Mesenchymal stem cell (in vitro differentiated cells and primary cell): Measurements from ENCODE around the gene RFC5.

Source experiments
- DNase-seq: peaks from one replicate; pipeline ENCODE4 v3.0.0-alpha.2; 2013
- H2AFZ ChIP-seq: one replicate; pipeline ENCODE4 v1.6.1; 2013; ENCODE audit warnings: low read depth, mild to moderate bottlenecking, control low read depth, inconsistent platforms, low read length, moderate library complexity
- H2AK5ac ChIP-seq: 2 replicates; pipeline ENCODE4 v1.6.1; 2013; ENCODE audit warnings: low read length, moderate library complexity, mild to moderate bottlenecking, inconsistent platforms; ENCODE audit not compliant: severe bottlenecking
- H2BK120ac ChIP-seq: one replicate; pipeline ENCODE4 v1.6.1; 2013; ENCODE audit warnings: low read depth, mild to moderate bottlenecking, inconsistent platforms, low read length, moderate library complexity
- H2BK12ac ChIP-seq, 2 experiments: one replicate each; pipeline ENCODE4 v1.6.1; 2013; ENCODE audit warnings: inconsistent platforms in 2 of 2, low read length in 2 of 2, mild to moderate bottlenecking in 2 of 2, moderate library complexity in 2 of 2, control low read depth in 1 of 2
- H2BK15ac ChIP-seq: one replicate; pipeline ENCODE4 v1.6.1; 2013; ENCODE audit warnings: mild to moderate bottlenecking, low read depth, inconsistent platforms; ENCODE audit not compliant: poor library complexity, severe bottlenecking
- H2BK5ac ChIP-seq: 2 replicates; pipeline ENCODE4 v1.6.1; 2013; ENCODE audit warnings: low read depth, mild to moderate bottlenecking, low read length, control low read depth, inconsistent platforms; ENCODE audit not compliant: poor library complexity, severe bottlenecking
- H3K14ac ChIP-seq, 2 experiments: one replicate each; pipeline ENCODE4 v1.6.1; 2013; ENCODE audit warnings: inconsistent platforms in 2 of 2, low read length in 2 of 2, control low read depth in 1 of 2, mild to moderate bottlenecking in 1 of 2, moderate library complexity in 1 of 2
- H3K18ac ChIP-seq, 2 experiments: one replicate each; pipeline ENCODE4 v1.6.1; 2013; ENCODE audit warnings: inconsistent platforms in 2 of 2, low read length in 2 of 2, control low read depth in 1 of 2, low read depth in 1 of 2, mild to moderate bottlenecking in 1 of 2
- H3K23ac ChIP-seq, 2 experiments: one replicate each; pipeline ENCODE4 v1.6.1; 2013; ENCODE audit warnings: inconsistent platforms in 2 of 2, low read length in 2 of 2, mild to moderate bottlenecking in 2 of 2, moderate library complexity in 2 of 2, control low read depth in 1 of 2
- H3K27ac ChIP-seq: 2 replicates; pipeline ENCODE4 v1.5.1; 2013; ENCODE audit warnings: mild to moderate bottlenecking, moderate library complexity, low read length, control low read depth, inconsistent platforms; ENCODE audit not compliant: poor library complexity, severe bottlenecking
- H3K27me3 ChIP-seq, 2 experiments: 2 replicates each; pipeline versions ENCODE4 v1.6.1 to v1.7.0; 2013; ENCODE audit warnings: low read length in 2 of 2, mild to moderate bottlenecking in 2 of 2, moderate library complexity in 2 of 2, control low read depth in 1 of 2, inconsistent platforms in 1 of 2; ENCODE audit not compliant: control insufficient read depth in 1 of 2, insufficient read depth in 1 of 2
- H3K36me3 ChIP-seq, 2 experiments: 2 replicates each; pipeline versions ENCODE4 v1.6.1 to v1.7.0; 2013; ENCODE audit warnings: low read length in 2 of 2, control low read depth in 1 of 2, inconsistent platforms in 1 of 2, low read depth in 1 of 2, mild to moderate bottlenecking in 1 of 2; ENCODE audit not compliant: insufficient read depth in 2 of 2, control insufficient read depth in 1 of 2
- H3K4ac ChIP-seq, 2 experiments: one replicate each; pipeline ENCODE4 v1.6.1; 2013; ENCODE audit warnings: inconsistent platforms in 2 of 2, low read length in 2 of 2, mild to moderate bottlenecking in 2 of 2, moderate library complexity in 2 of 2, control low read depth in 1 of 2, low read depth in 1 of 2
- H3K4me1 ChIP-seq: 2 replicates; pipeline ENCODE4 v1.6.1; 2013; ENCODE audit warnings: low read depth, low read length, control low read depth; ENCODE audit not compliant: control insufficient read depth, insufficient read depth
- H3K4me2 ChIP-seq: 2 replicates; pipeline ENCODE4 v1.6.1; 2013; ENCODE audit warnings: low read length, mild to moderate bottlenecking, inconsistent platforms; ENCODE audit not compliant: poor library complexity, severe bottlenecking
- H3K4me3 ChIP-seq, 2 experiments: 2 replicates each; pipeline versions ENCODE4 v1.5.1 to v1.7.0; 2013; ENCODE audit warnings: low read length in 2 of 2, mild to moderate bottlenecking in 2 of 2, control low read depth in 1 of 2, low read depth in 1 of 2; ENCODE audit not compliant: insufficient read depth in 1 of 2
- H3K79me1 ChIP-seq: replicated peaks from 2 replicates; pipeline ENCODE4 v1.6.1; 2013; ENCODE audit warnings: mild to moderate bottlenecking, control low read depth, low read length, inconsistent platforms; ENCODE audit not compliant: poor library complexity, severe bottlenecking
- H3K9ac ChIP-seq: 2 replicates; pipeline ENCODE4 v1.7.0; 2013; ENCODE audit warnings: mild to moderate bottlenecking, low read length, moderate library complexity
- H3K9me3 ChIP-seq: 2 replicates; pipeline ENCODE4 v1.7.0; 2013; ENCODE audit warnings: mild to moderate bottlenecking, low read length; ENCODE audit not compliant: control insufficient read depth
- H4K8ac ChIP-seq: one replicate; pipeline ENCODE4 v1.6.1; 2013; ENCODE audit warnings: inconsistent platforms, mild to moderate bottlenecking, low read length, moderate library complexity
- H4K91ac ChIP-seq: one replicate; pipeline ENCODE4 v1.6.1; 2013; ENCODE audit warnings: mild to moderate bottlenecking, low read length, inconsistent platforms
- WGBS: methylation state at CpG from one replicate; pipeline ENCODE4 v1.1.7; 2013; ENCODE audit warnings: mixed read lengths; 5-methylcytosine and 5-hydroxymethylcytosine counted together

RFC5 gene

DNA sequence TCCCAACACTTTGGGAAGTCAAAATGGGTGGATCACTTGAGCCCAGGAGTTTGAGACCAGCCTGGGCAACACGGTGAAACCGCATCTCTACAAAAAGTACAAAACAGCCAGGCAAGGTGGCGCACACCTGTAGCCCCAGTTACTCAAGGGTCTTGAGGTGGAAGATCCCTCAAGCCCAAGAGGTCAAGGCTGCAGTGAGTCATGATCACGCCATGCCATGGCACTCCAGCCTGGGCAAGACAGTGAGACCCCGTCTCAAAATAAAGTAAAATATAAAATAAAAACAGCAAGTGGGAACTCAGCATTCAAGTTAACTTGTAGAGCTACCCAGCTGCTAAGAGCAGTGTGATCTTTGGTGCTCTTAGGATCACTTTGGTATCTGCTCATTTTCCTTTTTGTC, 12.7 kb downstream of the RFC5 start:
- Histone ChIP-seq H3K18ac (no peak overlapping the region), H3K4ac (no peak overlapping the region), H3K4me2 (no peak overlapping the region), H3K9ac (no peak overlapping the region), H2BK12ac (no peak overlapping the region), H4K8ac (peak overlapping the region; percentile 9), H4K91ac (no peak overlapping the region), H3K23ac (no peak overlapping the region), H3K4me1 (no peaks in the 10 kb centered on the region), H2AFZ (no peak overlapping the region), H3K9me3 (no peaks in the 10 kb centered on the region), H3K27me3 (no peaks in the 10 kb centered on the region), H2BK120ac (no peak overlapping the region), H2BK15ac (no peak overlapping the region), H3K36me3 (peaks cover 44 to 85% of the 10 kb centered on the region in 2 experiments), H3K27ac (no peak overlapping the region), H2BK5ac (no peak overlapping the region), H3K4me3 (no peak overlapping the region), H3K79me1 (peaks cover 16% of the 10 kb centered on the region), H3K14ac (no peak overlapping the region), H2AK5ac (no peak overlapping the region)
- DNase-seq, result no peak
- WGBS, result 97% methylated on average over 3 of the region's 5 CpGs

DNA sequence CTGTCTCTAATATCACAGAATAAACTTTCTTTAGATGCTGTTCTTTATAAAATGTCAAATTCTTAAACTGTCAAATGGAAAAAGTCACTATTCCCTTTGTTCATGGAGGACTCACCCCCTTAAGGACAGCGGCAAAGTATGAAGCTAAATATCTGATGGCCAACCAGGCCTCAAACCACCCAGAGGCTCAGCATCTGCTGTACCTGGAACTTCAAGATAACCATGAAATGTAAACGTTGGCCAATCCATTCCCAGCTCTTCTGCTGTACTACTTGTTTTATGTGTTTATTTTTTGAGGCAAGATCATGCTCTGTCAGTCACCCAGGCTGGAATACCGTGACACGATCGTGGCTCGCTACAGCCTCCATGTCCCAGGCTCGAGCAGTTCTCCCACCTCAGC, 15.7 kb downstream of the RFC5 start:
- H3K4ac ChIP-seq, result no peak overlapping the region
- no peak overlapping the region for H3K18ac ChIP-seq
- H3K36me3 ChIP-seq, result peaks cover 49 to 93% of the 10 kb centered on the region in 2 experiments
- H3K23ac ChIP-seq, result no peak overlapping the region
- no peaks in the 10 kb centered on the region for H3K9me3 ChIP-seq
- H3K79me1 ChIP-seq, result peaks cover 18% of the 10 kb centered on the region
- no peak overlapping the region for H2AFZ ChIP-seq
- H3K4me2 ChIP-seq, result no peak overlapping the region
- no peak overlapping the region for H3K9ac ChIP-seq
- H3K4me3 ChIP-seq, result no peak overlapping the region
- no peak overlapping the region for H2BK120ac ChIP-seq
- WGBS, result 97% methylated on average over 6 of the region's 7 CpGs
- no peaks in the 10 kb centered on the region for H3K4me1 ChIP-seq
- no peak overlapping the region for H4K8ac ChIP-seq
- DNase-seq, result no peak
- H2AK5ac ChIP-seq, result no peak overlapping the region
- no peak overlapping the region for H3K14ac ChIP-seq
- H2BK5ac ChIP-seq, result no peak overlapping the region
- no peak overlapping the region for H2BK12ac ChIP-seq
- no peak overlapping the region for H3K27ac ChIP-seq
- no peak overlapping the region for H2BK15ac ChIP-seq
- peak overlapping the region; percentile 28 for H4K91ac ChIP-seq
- H3K27me3 ChIP-seq, result no peaks in the 10 kb centered on the region

DNA sequence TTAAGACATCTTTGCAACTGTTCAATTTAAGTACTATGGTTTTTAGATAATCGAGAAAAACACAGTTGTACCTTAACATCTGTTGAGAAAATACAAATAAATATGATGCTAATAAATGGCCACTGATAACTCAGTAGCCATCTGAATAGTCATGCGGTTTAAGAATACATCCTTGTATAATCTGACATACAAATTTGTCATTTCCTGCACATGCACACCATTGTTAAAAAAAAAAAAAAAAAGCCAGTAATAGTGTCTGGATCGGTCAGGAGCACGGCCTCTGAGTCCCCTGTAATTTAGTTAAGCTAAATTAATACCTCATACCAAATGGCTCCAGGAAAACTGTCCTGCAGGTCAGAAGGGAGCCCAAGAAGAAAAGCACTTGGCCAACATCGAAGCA, 16.8 kb downstream of the RFC5 start:
- no peak overlapping the region for H3K4me2 ChIP-seq
- H2BK12ac ChIP-seq, result no peak overlapping the region
- H4K8ac ChIP-seq, result no peak overlapping the region
- H3K27me3 ChIP-seq, result no peaks in the 10 kb centered on the region
- peaks cover 22% of the 10 kb centered on the region for H3K79me1 ChIP-seq
- no peaks in the 10 kb centered on the region for H3K9me3 ChIP-seq
- H2AFZ ChIP-seq, result no peak overlapping the region
- peak overlapping the region in 1 of 2 experiments; percentile 51 for H3K4me3 ChIP-seq
- peak overlapping the region; percentile 47 for H3K9ac ChIP-seq
- H3K27ac ChIP-seq, result no peak overlapping the region
- peaks cover 55 to 98% of the 10 kb centered on the region in 2 experiments for H3K36me3 ChIP-seq
- no peak overlapping the region for H3K4ac ChIP-seq
- 94% methylated on average over 4 of the region's 5 CpGs for WGBS
- H2AK5ac ChIP-seq, result no peak overlapping the region
- H2BK5ac ChIP-seq, result no peak overlapping the region
- H3K4me1 ChIP-seq, result no peaks in the 10 kb centered on the region
- DNase-seq, result no peak
- no peak overlapping the region for H2BK120ac ChIP-seq
- no peak overlapping the region for H4K91ac ChIP-seq
- H3K18ac ChIP-seq, result no peak overlapping the region
- no peak overlapping the region for H3K14ac ChIP-seq
- H3K23ac ChIP-seq, result no peak overlapping the region
- H2BK15ac ChIP-seq, result no peak overlapping the region

DNA sequence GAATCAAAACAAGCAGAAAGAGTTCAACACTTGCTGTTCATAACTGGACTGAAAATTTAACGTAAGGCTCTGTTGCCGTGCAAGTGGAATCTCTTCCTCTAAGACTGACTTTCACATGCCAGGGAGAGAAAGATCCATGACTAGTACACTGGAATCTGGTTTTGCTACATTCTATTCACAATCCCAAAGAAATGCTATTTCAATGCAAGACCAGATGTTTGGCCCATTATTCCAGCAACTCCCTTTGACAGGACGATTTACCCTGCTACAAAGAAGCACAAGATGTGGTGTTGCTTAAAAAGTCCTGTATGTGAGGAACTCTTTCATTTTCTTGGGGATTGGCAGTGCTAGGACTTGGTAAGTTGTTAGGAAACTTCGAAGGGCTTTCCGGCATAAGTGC, 17.4 kb downstream of the RFC5 start:
- Histone ChIP-seq H2AFZ (no peak overlapping the region), H3K4ac (no peak overlapping the region), H3K79me1 (peaks cover 19% of the 10 kb centered on the region), H2AK5ac (no peak overlapping the region), H3K9ac (peak overlapping the region; percentile 47), H3K4me2 (no peak overlapping the region), H3K4me1 (no peaks in the 10 kb centered on the region), H3K27ac (no peak overlapping the region), H2BK5ac (no peak overlapping the region), H2BK12ac (no peak overlapping the region), H4K8ac (no peak overlapping the region), H2BK120ac (no peak overlapping the region), H3K9me3 (no peaks in the 10 kb centered on the region), H2BK15ac (no peak overlapping the region), H3K23ac (no peak overlapping the region), H4K91ac (no peak overlapping the region), H3K18ac (no peak overlapping the region), H3K36me3 (peaks cover 54 to 100% of the 10 kb centered on the region in 2 experiments), H3K27me3 (no peaks in the 10 kb centered on the region), H3K14ac (no peak overlapping the region), H3K4me3 (peak overlapping the region in 1 of 2 experiments; percentile 51)
- WGBS, result over 99% methylated on average over 5 of the region's 5 CpGs
- no peak for DNase-seq
